GM12891 (cell line): ENCODE data around the gene PTGDR2.

Experiments used
- DNase-seq: peaks from one replicate; pipeline ENCODE4 v3.0.0; 2011; ENCODE audit warnings: low spot score; ENCODE audit not compliant: insufficient read length
- FAIRE-seq: peaks from 2 replicates; lab custom pipeline; 2011; peaks lifted over from hg19 to GRCh38; lab: Jason Lieb, UNC
- PAX5 ChIP-seq: IDR thresholded peaks from 2 replicates; pipeline ENCODE4 v1.6.1; 2011; ENCODE audit warnings: low read length, moderate library complexity, mild to moderate bottlenecking; ENCODE audit not compliant: insufficient read depth, severe bottlenecking
- POLR2A ChIP-seq: IDR thresholded peaks from 2 replicates; pipeline ENCODE4 v1.6.1; 2011; ENCODE audit warnings: low read depth, low read length, control low read depth
- POLR2AphosphoS5 ChIP-seq: IDR thresholded peaks from 2 replicates; pipeline ENCODE4 v1.6.1; 2011; ENCODE audit warnings: low read depth, low read length, control low read depth
- POU2F2 ChIP-seq: IDR thresholded peaks from 2 replicates; pipeline ENCODE4 v1.6.1; 2011; ENCODE audit warnings: low read depth, mild to moderate bottlenecking, control low read depth, low read length, moderate library complexity
- SPI1 ChIP-seq: IDR thresholded peaks from 2 replicates; pipeline ENCODE4 v1.6.1; 2011; ENCODE audit warnings: low read depth, low read length, control low read depth
- TAF1 ChIP-seq: IDR thresholded peaks from 2 replicates; pipeline ENCODE4 v1.6.1; 2011; ENCODE audit warnings: low read depth, low read length, control low read depth

The PTGDR2 gene

DNA sequence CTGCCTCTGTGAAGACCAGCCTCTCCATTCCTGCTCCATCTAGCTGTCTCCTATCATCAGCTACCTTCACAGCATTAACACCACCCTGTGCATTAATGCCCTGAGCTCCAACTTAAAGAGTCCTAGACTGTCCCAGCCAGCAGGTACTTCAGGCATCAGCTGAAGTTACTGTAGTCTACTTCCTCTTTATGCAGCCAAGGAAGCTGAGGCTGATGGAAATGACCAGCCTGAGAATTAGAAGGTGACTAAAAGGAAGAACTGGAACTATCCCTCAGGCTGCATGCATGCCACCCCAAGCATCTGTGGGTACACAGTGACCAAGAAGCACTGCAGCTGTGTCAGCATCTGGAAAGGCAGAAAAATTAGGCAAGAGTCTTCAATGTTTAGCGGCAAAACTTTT lies 42.4 kb downstream of the PTGDR2 start:
- FAIRE-seq = peak; percentile 26

GRCh38 chr11:60810569-60810968 lies 45.2 kb downstream of the PTGDR2 start:
- no peak for DNase-seq
- no peak for TF ChIP-seq PAX5
- no peak for TF ChIP-seq SPI1
- TF ChIP-seq POU2F2 = no peak
- no peak for TF ChIP-seq POLR2AphosphoS5
- no peak for TF ChIP-seq TAF1
- no peak for TF ChIP-seq POLR2A
- no peak for FAIRE-seq

More for the DNA sequence above, 42.4 kb downstream of the PTGDR2 start:
- no peak for DNase-seq
- TF ChIP-seq TAF1 (no peak), SPI1 (0 out of 2 replicates have a peak, but pooled peaks have one; percentile 36)

GRCh38 chr11:60810151-60810550 lies 45.6 kb downstream of the PTGDR2 start:
- DNase-seq = no peak
- TF ChIP-seq SPI1 = no peak
- no peak for TF ChIP-seq TAF1
- TF ChIP-seq POLR2A = no peak
- TF ChIP-seq POU2F2 = no peak
- no peak for TF ChIP-seq PAX5
- TF ChIP-seq POLR2AphosphoS5 = no peak
- no peak for FAIRE-seq

GRCh38 chr11:60809691-60810090 lies 46.1 kb downstream of the PTGDR2 start:
- DNase-seq (no peak), FAIRE-seq (no peak)
- TF ChIP-seq TAF1 (no peak), PAX5 (no peak), SPI1 (no peak), POLR2AphosphoS5 (no peak), POLR2A (no peak), POU2F2 (no peak)

DNA sequence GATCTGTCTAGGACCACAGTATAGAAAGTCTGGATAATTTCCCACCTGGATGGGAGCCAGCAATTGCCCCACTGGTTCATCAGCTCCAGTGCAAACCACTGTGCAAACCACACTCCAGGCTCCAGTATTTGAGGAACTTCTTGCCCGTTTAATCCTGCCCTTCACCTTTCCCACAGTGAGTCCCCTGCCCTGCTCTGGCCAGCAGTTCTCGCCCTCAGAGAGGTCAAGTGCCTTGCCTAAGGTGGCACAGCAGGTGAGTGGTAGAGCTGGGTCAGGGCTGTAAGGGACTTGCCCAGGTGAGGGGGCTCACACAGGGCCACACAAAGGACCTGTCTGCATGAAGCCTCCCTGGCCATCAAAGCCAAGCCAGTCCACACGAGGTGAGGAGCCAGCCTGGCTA lies 46.5 kb downstream of the PTGDR2 start:
- DNase-seq (no peak), FAIRE-seq (no peak)
- no peak for TF ChIP-seq POU2F2
- TF ChIP-seq PAX5 = no peak
- TF ChIP-seq SPI1 = no peak
- TF ChIP-seq POLR2A = no peak
- no peak for TF ChIP-seq POLR2AphosphoS5
- no peak for TF ChIP-seq TAF1

GRCh38 chr11:60803273-60803936 lies 52.3 kb downstream of the PTGDR2 start:
- no peak for TF ChIP-seq POU2F2
- no peak for TF ChIP-seq SPI1
- no peak for TF ChIP-seq TAF1
- TF ChIP-seq POLR2AphosphoS5 = no peak
- no peak for TF ChIP-seq PAX5
- no peak for TF ChIP-seq POLR2A
- no peak for DNase-seq
- FAIRE-seq = no peak

DNA sequence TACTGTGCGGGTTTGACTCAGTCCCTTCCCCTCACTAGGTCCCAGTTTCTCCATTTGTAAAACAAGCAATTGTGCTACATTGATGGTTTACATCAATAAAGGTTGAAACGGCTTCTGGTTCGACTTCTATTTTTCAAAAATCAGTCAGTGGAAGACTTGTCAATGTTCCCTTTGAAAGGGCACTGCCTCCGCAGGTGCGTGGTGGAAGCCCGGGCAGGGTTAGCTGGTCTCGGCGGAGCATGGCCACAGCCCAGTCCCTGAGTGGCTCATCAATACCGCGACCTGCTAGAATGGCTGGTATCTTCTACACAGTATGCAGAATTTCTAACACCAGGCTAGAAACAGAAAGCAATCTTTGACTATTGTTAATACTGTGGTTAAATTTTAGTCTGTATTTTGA lies 54.6 kb downstream of the PTGDR2 start:
- DNase-seq = no peak
- TF ChIP-seq SPI1 (no peak), PAX5 (no peak), POLR2A (no peak), POU2F2 (no peak), POLR2AphosphoS5 (no peak), TAF1 (no peak)
- no peak for FAIRE-seq
